ENCODE data around the gene KIF4B.
A peak's percentile ranks its signal among the peaks of the same experiment; 100 is the strongest.
"Not testable (repeated sequence)": the region's sequence is repeated elsewhere in the genome, so short reads cannot be mapped to it uniquely, and the experiment has no call there.

Gene KIF4B

DNA sequence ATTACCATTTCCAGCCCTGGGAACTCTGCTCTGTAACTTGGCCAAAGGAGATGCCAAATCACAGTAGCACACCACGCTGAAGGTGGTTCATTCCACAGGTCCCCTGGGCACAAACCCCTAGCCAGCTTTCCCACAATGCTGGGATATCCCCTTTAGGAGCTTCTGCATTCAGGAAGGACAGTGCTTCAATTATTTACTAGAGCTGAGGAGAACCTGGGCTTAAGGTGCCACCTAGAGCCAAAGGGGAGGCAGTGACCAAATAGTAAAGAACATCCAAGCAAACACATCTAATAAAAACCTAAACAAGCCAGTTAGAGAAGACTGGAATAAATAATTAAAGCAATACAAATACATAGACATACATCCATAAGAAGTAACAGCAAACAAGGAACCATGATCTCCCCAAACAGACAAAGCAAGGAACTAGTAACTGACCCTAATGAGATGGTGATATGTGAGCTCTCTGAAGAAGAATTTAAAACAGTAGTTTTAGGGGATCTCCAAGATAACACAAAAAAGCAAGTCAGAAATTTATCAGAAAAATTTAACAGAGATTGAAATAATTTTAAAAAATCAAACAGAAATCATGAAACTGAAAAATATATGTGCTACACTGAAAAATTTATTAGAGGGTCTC, 14.6 kb downstream of the KIF4B start:
- Histone ChIP-seq H3K27me3 (no peaks in the 10 kb centered on the region), H3K4me1 (no peaks in the 10 kb centered on the region), H3K9me3 (no peaks in the 10 kb centered on the region), H3K4me3 (ENCODE audit: low read depth, low read length) (no peak overlapping the region), H3K36me3 (no peaks in the 10 kb centered on the region)
- TF ChIP-seq, protein P1, sequence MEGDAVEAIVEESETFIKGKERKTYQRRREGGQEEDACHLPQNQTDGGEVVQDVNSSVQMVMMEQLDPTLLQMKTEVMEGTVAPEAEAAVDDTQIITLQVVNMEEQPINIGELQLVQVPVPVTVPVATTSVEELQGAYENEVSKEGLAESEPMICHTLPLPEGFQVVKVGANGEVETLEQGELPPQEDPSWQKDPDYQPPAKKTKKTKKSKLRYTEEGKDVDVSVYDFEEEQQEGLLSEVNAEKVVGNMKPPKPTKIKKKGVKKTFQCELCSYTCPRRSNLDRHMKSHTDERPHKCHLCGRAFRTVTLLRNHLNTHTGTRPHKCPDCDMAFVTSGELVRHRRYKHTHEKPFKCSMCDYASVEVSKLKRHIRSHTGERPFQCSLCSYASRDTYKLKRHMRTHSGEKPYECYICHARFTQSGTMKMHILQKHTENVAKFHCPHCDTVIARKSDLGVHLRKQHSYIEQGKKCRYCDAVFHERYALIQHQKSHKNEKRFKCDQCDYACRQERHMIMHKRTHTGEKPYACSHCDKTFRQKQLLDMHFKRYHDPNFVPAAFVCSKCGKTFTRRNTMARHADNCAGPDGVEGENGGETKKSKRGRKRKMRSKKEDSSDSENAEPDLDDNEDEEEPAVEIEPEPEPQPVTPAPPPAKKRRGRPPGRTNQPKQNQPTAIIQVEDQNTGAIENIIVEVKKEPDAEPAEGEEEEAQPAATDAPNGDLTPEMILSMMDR (IDR thresholded peaks at IDR 0.05; ENCODE audit: low read depth, low read length): peak; percentile 59
- no peak for DNase-seq

DNA sequence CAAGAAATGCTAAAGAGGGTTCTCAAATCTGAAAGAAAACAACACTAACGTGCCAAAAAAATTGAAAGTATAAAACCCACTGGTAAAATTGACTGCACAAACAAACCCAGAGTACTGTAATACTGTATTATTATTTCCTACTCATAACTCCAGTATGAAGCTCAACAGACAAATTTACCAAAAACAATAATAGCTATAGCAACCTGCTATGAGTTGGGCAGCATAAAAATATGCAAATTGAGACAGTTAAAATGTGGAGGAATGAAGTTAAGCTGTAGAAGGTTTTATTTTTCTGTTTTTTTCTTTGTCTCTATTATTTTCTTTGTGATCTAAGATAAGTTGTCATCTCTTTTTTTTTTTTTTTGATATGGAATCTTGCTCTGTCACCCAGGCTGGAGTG, 15.7 kb downstream of the KIF4B start:
- no peaks in the 10 kb centered on the region for H3K36me3 ChIP-seq
- no peaks in the 10 kb centered on the region for H3K27me3 ChIP-seq
- no peaks in the 10 kb centered on the region for H3K9me3 ChIP-seq
- DNase-seq: no peak
- no peaks in the 10 kb centered on the region for H3K4me1 ChIP-seq
- TF ChIP-seq, protein P1 (IDR thresholded peaks at IDR 0.05; ENCODE audit: low read depth, low read length): no peak
- H3K4me3 ChIP-seq (ENCODE audit: low read depth, low read length): no peak overlapping the region

DNA sequence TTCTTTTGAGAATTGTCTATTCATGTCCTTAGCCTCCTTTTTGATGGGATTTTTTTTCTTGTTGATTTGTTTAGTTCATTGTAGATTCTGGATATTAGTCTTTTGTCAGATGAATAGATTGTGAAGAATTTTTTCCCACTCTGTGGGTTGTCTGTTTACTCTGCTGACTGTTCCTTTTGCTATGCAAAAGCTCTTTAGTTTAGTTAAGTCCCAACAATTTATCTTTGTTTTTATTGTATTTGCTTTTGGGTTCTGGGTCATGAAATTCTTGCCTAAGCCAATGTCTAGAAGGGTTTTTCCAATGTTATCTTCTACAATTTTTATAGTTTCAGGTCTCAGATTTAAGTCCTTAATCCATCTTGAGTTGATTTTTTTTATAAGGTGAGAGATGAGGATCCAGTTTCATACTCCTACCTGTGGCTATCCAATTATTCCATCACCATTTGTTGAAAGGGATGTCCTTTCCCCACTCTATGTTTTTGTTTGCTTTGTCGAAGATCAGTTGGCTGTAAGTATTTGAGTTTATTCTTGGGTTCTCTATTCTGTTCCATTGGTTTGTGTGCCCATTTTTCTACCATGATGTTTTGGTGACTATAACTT, 20.7 kb downstream of the KIF4B start:
- not testable (repeated sequence) for DNase-seq; H3K4me3 ChIP-seq (ENCODE audit: low read depth, low read length); H3K36me3 ChIP-seq; H3K9me3 ChIP-seq; H3K27me3 ChIP-seq; H3K4me1 ChIP-seq

DNA sequence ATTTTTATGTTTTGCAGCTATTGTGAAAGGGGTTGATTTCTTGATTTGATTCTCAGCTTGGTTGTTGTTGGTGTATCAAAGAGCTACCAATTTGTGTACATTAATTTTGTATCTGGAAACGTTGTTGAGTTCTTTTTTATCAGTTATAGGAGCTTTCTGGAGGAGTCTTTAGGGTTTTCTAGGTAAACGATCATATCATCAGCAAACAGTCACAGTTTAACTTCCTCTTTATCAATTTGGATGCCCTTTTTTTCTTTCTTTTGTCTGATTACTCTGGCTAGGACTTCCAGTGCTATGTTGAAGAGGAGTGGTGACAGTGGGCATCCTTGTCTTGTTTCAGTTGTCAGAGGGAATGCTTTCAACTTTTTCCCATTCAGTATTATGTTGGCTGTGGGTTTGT, 21.5 kb downstream of the KIF4B start:
- H3K27me3 ChIP-seq; H3K4me3 ChIP-seq (ENCODE audit: low read depth, low read length); DNase-seq; H3K9me3 ChIP-seq; H3K4me1 ChIP-seq; H3K36me3 ChIP-seq: not testable (repeated sequence)

DNA sequence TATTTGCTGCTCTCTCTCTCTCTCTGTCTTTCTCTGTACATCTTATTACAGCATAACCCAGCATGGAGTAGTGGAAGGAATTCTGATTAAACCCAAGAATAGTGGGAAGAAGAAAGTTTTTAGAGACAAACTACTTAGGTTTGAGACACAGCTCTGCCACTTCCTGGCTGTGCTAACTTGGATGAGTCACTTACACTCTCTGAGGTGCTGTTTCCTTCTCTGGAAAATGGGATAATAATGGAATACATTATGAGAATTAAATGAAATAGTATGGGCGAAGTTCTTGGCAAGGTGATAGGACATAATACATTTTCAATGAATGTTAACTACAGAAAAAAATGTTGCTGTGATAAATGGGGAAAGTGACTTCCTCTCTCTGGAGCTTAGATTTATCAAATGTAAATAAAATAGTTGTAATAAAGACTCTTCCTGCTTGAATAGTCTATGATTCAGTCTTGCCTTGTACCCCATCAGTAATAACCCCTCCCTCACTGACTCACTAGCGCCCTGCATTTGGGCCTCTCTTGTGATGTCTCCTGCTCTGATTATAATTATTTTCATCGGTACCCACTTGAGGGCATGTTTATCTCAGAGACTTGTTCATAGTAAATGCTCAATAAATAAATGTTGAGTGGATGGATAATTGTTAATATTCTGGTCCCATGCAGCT, 27.6 kb downstream of the KIF4B start:
- TF ChIP-seq, protein P1 (IDR thresholded peaks at IDR 0.05; ENCODE audit: low read depth, low read length): no peak
- no peaks in the 10 kb centered on the region for H3K4me1 ChIP-seq
- no peaks in the 10 kb centered on the region for H3K36me3 ChIP-seq
- no peak for DNase-seq
- H3K4me3 ChIP-seq (ENCODE audit: low read depth, low read length): no peak overlapping the region
- peaks cover 6% of the 10 kb centered on the region for H3K27me3 ChIP-seq
- no peaks in the 10 kb centered on the region for H3K9me3 ChIP-seq

DNA sequence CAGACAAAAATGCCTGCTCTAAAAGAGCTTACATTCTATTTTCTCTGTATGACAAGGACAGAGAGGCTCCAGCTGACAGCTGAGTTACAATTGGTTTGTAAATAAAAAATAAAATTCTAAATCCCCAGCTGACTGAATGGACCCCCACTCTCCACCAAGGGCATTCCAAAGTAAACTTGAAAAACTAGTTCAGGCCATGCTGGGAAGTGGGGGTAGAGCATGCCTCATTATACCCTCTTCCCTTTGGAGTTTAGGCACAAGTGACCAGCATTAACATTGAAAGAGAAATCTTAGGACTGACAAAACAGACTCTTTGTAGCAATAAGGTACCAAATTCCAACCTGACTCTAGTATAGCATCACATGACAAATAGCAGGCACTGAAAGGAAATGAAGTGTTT, 31.0 kb downstream of the KIF4B start:
- no peak for DNase-seq
- Histone ChIP-seq H3K4me3 (ENCODE audit: low read depth, low read length) (no peak overlapping the region), H3K9me3 (no peaks in the 10 kb centered on the region), H3K36me3 (no peaks in the 10 kb centered on the region), H3K27me3 (peaks cover 6% of the 10 kb centered on the region), H3K4me1 (no peaks in the 10 kb centered on the region)
- TF ChIP-seq, protein P1 (IDR thresholded peaks at IDR 0.05; ENCODE audit: low read depth, low read length): no peak

DNA sequence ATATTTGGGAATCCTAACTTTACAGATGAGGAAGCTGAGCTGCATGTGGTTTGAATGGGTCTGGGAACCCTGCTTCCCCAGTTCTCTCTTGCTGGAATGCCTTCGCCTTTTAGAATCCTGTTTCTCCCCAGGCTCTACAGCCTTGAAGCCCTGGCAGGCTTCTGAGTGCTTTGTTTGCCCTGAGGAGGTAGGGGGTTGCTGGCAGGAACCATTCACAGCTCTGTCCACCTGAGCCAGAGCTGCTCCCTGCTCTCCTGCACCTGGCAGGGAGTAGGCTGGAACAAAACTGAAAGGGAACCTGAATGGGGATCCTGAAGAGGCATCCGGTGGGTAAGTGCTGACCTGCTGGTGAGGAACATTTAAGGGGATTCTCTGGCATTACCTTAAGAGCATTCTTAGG, 33.0 kb downstream of the KIF4B start:
- no peak for DNase-seq
- Histone ChIP-seq H3K36me3 (no peaks in the 10 kb centered on the region), H3K4me3 (ENCODE audit: low read depth, low read length) (no peak overlapping the region), H3K27me3 (peaks cover 6% of the 10 kb centered on the region), H3K4me1 (no peaks in the 10 kb centered on the region), H3K9me3 (no peaks in the 10 kb centered on the region)
- TF ChIP-seq, protein P1 (IDR thresholded peaks at IDR 0.05; ENCODE audit: low read depth, low read length): no peak

All from BE2C (cell line).